GM10266 (cell line): ENCODE data around the gene DNM3.

Source experiments
- DNase-seq: peaks from one replicate; pipeline ENCODE4 v3.0.0; 2012; ENCODE audit errors: extremely low spot score
- TF ChIP-seq, protein P1 (sequence below): IDR thresholded peaks from 2 replicates; pipeline ENCODE4 v1.5.1; 2012; ENCODE audit warnings: mild to moderate bottlenecking, low read depth; ENCODE audit not compliant: control insufficient read depth, insufficient read depth; ENCODE audit errors: missing control alignments

Gene DNM3

DNA sequence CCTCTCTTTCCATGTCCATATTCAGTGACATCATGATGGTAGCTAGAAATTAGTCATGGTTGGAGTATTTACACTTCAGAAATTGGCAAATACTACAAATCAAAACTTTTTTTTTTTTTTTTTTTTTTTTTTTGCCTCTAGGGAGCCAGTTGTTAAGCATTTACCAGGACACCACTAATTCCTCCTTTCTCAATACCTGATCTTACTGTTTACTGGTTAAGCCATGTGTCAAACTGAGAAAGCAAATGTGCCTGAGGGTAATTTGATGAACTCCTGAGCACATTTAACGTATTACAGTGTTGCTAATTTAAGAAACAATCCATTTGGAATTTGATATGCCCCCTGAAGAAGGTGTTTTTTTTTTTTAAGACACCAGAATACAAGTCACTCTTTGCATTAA lies 94.4 kb downstream of the DNM3 start:
- TF ChIP-seq, protein P1, sequence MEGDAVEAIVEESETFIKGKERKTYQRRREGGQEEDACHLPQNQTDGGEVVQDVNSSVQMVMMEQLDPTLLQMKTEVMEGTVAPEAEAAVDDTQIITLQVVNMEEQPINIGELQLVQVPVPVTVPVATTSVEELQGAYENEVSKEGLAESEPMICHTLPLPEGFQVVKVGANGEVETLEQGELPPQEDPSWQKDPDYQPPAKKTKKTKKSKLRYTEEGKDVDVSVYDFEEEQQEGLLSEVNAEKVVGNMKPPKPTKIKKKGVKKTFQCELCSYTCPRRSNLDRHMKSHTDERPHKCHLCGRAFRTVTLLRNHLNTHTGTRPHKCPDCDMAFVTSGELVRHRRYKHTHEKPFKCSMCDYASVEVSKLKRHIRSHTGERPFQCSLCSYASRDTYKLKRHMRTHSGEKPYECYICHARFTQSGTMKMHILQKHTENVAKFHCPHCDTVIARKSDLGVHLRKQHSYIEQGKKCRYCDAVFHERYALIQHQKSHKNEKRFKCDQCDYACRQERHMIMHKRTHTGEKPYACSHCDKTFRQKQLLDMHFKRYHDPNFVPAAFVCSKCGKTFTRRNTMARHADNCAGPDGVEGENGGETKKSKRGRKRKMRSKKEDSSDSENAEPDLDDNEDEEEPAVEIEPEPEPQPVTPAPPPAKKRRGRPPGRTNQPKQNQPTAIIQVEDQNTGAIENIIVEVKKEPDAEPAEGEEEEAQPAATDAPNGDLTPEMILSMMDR = no peak
- no peak for DNase-seq

DNA sequence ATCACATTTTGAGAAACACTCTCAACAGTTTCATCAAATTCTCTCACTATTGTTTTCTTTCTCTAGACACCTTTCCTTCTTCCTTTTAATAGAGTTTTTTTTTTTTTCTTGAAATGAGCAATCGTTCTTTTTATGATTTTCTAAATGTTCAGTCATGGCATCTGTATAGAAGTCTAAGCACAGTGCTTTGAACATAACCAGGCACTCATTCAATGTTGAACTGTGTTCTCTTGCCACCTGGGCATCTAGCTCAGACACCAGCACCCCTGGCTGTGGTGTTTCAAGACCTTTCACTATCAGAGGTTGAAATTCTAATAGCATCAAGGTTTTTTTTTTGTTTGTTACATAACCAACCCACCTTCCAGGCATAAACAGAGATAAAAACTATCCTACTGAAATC lies 96.6 kb downstream of the DNM3 start:
- no peak for DNase-seq
- TF ChIP-seq, protein P1 = no peak

DNA sequence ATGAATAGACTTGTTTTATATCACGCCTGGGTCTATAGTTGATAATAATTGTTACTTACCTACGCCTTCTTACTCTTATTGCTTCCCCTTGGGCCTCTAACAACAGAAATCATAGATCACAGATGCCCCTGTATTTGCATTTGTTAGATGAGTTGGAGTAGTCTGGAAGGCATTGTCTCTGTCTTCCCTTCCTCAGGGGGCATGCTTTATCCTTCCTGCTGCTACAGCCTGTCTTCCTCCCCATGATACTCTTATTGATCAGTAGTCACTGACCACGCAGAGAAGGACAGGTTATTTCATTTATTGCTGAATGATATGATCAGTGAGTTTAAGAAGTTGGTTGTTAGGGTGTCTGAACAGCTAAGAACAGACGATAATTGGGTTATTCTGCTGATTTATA lies 98.4 kb downstream of the DNM3 start:
- TF ChIP-seq, protein P1 = no peak
- DNase-seq = no peak

DNA sequence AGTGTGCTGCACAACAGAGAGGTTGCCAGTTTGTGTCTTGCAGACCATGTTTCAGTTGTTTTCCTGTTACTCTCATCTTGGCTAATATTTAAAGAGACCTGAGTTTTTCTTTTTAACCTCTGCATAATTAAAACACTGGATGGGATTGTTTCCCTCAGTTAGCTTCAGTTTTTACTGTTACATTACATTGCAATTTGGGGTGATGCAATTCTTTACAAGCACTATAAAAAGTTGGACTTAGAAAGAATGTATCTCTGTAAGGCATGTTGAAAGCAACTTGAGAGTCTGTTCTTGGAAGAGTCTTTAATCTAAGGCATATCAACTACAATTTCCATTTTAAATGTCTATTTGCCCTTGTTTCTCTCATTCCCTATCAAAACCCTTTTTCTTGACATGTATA lies 99.1 kb downstream of the DNM3 start:
- DNase-seq = no peak
- TF ChIP-seq, protein P1 = no peak

DNA sequence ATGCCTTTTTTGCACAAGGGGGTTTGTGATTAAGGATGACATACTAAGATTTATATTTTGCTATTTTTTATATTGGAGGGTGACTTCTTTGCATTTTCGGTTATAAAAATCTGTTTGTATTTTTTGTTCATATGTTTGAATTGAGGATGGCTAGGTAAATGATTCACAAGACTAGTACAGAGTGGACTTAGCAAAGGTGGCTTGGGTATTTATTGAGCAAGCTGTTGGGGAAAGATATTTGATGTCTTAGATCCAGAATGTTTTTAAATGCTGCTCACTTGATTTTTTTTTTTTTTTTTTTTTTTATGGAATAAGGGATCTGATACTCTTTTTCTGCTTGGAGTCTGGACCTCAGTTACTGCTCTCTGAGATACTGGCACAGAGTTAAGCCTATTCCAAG lies 100.6 kb downstream of the DNM3 start:
- TF ChIP-seq, protein P1 = no peak
- DNase-seq = no peak

DNA sequence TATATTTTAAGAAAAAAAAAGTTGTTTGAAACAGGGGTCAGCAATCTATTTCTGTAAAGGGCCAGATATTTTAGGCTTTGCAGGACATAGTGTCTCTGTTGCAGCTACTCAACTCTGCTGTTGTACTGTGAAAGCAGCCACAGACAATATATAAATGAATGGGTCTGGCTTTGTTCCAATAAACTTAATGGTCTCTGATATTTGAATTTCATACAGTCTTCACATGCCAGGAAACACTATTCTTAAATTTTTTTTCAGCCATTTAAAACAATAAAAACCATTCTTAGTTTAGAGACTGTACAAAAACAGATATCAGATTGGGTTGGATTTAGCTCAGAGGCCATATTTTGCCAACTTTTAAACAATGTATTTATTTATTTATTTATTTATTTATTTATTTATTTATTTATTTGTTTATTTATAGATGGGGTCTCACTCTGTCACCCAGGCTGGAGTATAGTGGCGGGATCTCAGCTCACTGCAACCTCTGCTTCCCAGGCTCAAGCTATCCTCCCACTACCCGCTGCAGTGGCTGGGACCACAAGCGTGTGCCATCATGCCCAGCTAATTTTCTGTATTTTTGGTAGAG lies 102.8 kb downstream of the DNM3 start:
- TF ChIP-seq, protein P1 = no peak
- no peak for DNase-seq

DNA sequence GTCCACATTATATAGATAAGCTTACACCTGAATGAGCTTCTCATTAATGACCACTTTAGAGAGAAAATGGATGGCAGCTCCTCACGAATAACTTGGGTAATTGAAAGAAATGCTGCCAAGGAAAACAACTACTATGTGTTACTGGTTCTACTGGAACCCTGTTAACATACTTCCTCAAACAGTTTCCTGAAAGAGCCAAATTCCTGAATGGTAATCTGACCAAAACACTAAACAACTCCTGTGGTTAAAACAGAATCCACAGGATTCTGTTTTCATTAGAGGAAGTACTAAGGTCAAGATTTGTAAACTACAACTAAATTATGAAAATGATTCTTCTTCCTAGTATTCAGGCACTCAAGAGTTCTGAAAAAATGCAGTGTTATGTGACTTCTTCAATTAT lies 107.2 kb downstream of the DNM3 start:
- TF ChIP-seq, protein P1 = no peak
- DNase-seq = no peak
